ENCODE results near the gene TMPRSS3. TPM values are rescaled to one million over a fixed set of nuclear protein-coding genes. Genes with fewer than 3 reads are reported as not detected.

TMPRSS3 gene
- total RNA-seq, 1 donor from 2014 or later: 14.4 TPM

GRCh38 chr21:42389449-42389835 lies 6.4 kb downstream of the TMPRSS3 start:
- H3K9me3 Mint-ChIP-seq (ENCODE audit: low read depth): peaks cover 3% of the 10 kb centered on the region
- H3K4me3 Mint-ChIP-seq (ENCODE audit: low read depth): peak overlapping the region; percentile 50
- no peaks in the 10 kb centered on the region for H3K27me3 Mint-ChIP-seq
- peak; percentile 53 for DNase-seq (ENCODE audit: low spot score, unreplicated experiment)
- no peak for TF ChIP-seq CTCF (IDR thresholded peaks at IDR 0.05; ENCODE audit: unreplicated experiment)
- no peaks in the 10 kb centered on the region for H3K36me3 Mint-ChIP-seq (ENCODE audit: insufficient read depth)
- H3K4me1 Mint-ChIP-seq (ENCODE audit: low read depth): peaks cover 69% of the 10 kb centered on the region
- peak overlapping the region; percentile 99 for H3K27ac Mint-ChIP-seq

- Mint-ChIP-seq H3K27ac (peak overlapping the region; percentile 99), H3K4me1 (ENCODE audit: low read depth) (peaks cover 72% of the 10 kb centered on the region), H3K36me3 (ENCODE audit: insufficient read depth) (no peaks in the 10 kb centered on the region), H3K4me3 (ENCODE audit: low read depth) (peak overlapping the region; percentile 50), H3K27me3 (no peaks in the 10 kb centered on the region), H3K9me3 (ENCODE audit: low read depth) (peaks cover 3% of the 10 kb centered on the region)
- DNase-seq (ENCODE audit: low spot score, unreplicated experiment): peak; percentile 47
- TF ChIP-seq CTCF (IDR thresholded peaks at IDR 0.05; ENCODE audit: unreplicated experiment): no peak
Measured at GRCh38 chr21:42388740-42389448, 7.0 kb downstream of the TMPRSS3 start.

- Mint-ChIP-seq H3K9me3 (ENCODE audit: low read depth) (peaks cover 3% of the 10 kb centered on the region), H3K36me3 (ENCODE audit: insufficient read depth) (no peaks in the 10 kb centered on the region), H3K27ac (peak overlapping the region; percentile 99), H3K4me3 (ENCODE audit: low read depth) (no peak overlapping the region), H3K4me1 (ENCODE audit: low read depth) (peaks cover 69% of the 10 kb centered on the region), H3K27me3 (no peaks in the 10 kb centered on the region)
- TF ChIP-seq CTCF (IDR thresholded peaks at IDR 0.05; ENCODE audit: unreplicated experiment): no peak
- DNase-seq (ENCODE audit: low spot score, unreplicated experiment): no peak
Measured at GRCh38 chr21:42387843-42388340, 8.0 kb downstream of the TMPRSS3 start.

- Mint-ChIP-seq H3K27ac (peak overlapping the region; percentile 99), H3K4me3 (ENCODE audit: low read depth) (no peak overlapping the region), H3K36me3 (ENCODE audit: insufficient read depth) (peaks cover 3% of the 10 kb centered on the region), H3K9me3 (ENCODE audit: low read depth) (peaks cover 3% of the 10 kb centered on the region), H3K27me3 (no peaks in the 10 kb centered on the region), H3K4me1 (ENCODE audit: low read depth) (peaks cover 64% of the 10 kb centered on the region)
- no peak for TF ChIP-seq CTCF (IDR thresholded peaks at IDR 0.05; ENCODE audit: unreplicated experiment)
- no peak for DNase-seq (ENCODE audit: low spot score, unreplicated experiment)
Measured at GRCh38 chr21:42387164-42387563, 8.7 kb downstream of the TMPRSS3 start.

GRCh38 chr21:42386034-42386591 lies 9.7 kb downstream of the TMPRSS3 start:
- peaks cover 54% of the 10 kb centered on the region for H3K4me1 Mint-ChIP-seq (ENCODE audit: low read depth)
- no peaks in the 10 kb centered on the region for H3K27me3 Mint-ChIP-seq
- no peak overlapping the region for H3K4me3 Mint-ChIP-seq (ENCODE audit: low read depth)
- DNase-seq (ENCODE audit: low spot score, unreplicated experiment): no peak
- no peak overlapping the region for H3K27ac Mint-ChIP-seq
- TF ChIP-seq CTCF (IDR thresholded peaks at IDR 0.05; ENCODE audit: unreplicated experiment): no peak
- no peaks in the 10 kb centered on the region for H3K9me3 Mint-ChIP-seq (ENCODE audit: low read depth)
- H3K36me3 Mint-ChIP-seq (ENCODE audit: insufficient read depth): peaks cover 7% of the 10 kb centered on the region
